ENCODE data around the gene CNTD1.
"Not testable (repeated sequence)": the region's sequence is repeated elsewhere in the genome, so short reads cannot be mapped to it uniquely, and the experiment has no call there.

CNTD1 gene, protein sequence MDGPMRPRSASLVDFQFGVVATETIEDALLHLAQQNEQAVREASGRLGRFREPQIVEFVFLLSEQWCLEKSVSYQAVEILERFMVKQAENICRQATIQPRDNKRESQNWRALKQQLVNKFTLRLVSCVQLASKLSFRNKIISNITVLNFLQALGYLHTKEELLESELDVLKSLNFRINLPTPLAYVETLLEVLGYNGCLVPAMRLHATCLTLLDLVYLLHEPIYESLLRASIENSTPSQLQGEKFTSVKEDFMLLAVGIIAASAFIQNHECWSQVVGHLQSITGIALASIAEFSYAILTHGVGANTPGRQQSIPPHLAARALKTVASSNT

GRCh38 chr17:42798383-42799380 is at the start of gene CNTD1, which contains the start of gene COA3:
TSS of gene CNTD1 (plus strand) at chr17:42798861. CDS start at chr17:42799068, 207 bp downstream.
TSS of gene COA3 (minus strand) at chr17:42798704. CDS start at chr17:42798681, 23 bp downstream.
- DNase-seq = peak; percentile 83 to 87

- DNase-seq = no peak
Measured at GRCh38 chr17:42748908-42749798, 49.5 kb upstream of the CNTD1 start.

DNA sequence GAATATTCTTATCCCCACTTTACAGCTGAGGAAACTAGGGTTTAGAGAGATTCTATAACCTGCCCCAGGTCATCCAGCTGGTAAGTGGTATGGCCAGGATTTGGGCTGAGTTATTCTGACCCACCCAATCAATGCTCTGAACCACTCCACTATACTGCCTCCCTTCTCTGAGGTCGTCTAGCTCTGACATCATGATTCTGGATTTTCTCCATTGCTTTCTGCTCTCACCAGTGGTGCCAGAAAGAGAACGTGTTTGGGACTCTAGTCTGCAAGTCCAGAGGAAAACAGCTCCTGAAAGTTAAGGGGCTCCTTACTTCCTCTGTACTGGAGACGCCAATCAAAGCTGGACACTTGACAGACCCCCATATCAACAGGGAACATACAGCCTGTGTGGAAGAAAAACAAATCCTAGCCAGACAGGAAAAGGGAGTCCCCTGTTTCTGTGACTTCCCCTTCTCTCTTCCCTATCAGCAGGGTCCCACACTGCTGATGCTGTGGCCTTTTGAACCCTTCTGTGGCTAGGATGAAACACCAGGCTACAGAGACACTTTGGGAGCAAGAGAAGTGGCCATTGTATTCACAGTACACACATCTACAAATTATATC is 47.8 kb upstream of the CNTD1 start:
- DNase-seq = peak in 1 of 2 experiments; percentile 34

GRCh38 chr17:42751628-42752027 is 47.0 kb upstream of the CNTD1 start:
- no peak for DNase-seq

DNA sequence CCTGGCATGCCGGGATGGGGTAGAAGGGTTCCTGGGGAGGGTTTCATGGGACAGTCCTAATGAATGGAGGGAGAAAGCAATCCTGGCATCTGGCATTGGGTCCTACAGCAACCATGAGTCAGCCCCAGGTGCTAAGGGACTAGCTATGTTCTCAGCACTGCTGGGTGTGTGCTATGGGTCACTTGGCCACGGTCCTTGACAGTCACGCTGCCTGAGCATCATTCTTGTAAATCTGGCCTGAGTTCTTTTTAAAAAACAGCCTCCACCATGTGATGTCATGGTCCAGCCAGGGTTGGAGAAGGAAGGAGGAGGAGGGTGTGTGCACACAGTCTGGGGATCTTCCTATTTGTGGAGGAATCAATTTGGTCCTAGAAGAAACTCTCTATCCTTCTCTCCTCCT is 43.9 kb upstream of the CNTD1 start:
- no peak for DNase-seq

DNA sequence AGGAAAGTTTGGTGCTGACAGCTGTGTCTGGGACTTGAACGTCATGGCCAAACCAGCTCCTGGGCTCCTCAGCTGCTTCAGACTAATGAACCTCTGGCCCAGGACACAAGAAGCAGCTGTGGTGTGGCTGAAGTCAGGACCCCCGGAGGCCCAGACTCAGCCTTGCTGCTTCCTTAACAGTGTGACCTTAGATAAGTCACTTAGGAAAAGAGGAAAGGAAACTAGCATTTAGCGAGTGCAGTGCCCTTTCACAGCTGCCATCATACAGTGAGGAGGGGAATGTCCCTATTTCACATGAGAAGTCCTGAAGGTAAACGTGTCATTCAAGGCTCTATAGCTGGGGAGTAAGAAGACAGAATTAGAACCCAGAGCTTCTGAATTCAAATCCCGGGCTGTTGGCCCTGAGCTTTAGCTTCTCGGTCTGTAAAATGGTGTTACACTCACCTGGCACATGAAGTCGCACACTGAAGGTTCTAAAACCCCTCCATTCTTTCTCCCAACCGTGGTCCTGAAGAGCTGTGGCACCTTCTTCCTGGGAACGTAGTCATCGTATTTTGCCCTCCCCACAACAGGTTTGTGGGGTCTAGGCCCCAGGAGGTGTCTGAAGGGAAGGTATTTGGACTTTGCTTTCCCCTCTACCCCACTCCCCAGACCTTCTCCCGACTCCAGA is 38.5 kb upstream of the CNTD1 start:
- no peak for DNase-seq

DNA sequence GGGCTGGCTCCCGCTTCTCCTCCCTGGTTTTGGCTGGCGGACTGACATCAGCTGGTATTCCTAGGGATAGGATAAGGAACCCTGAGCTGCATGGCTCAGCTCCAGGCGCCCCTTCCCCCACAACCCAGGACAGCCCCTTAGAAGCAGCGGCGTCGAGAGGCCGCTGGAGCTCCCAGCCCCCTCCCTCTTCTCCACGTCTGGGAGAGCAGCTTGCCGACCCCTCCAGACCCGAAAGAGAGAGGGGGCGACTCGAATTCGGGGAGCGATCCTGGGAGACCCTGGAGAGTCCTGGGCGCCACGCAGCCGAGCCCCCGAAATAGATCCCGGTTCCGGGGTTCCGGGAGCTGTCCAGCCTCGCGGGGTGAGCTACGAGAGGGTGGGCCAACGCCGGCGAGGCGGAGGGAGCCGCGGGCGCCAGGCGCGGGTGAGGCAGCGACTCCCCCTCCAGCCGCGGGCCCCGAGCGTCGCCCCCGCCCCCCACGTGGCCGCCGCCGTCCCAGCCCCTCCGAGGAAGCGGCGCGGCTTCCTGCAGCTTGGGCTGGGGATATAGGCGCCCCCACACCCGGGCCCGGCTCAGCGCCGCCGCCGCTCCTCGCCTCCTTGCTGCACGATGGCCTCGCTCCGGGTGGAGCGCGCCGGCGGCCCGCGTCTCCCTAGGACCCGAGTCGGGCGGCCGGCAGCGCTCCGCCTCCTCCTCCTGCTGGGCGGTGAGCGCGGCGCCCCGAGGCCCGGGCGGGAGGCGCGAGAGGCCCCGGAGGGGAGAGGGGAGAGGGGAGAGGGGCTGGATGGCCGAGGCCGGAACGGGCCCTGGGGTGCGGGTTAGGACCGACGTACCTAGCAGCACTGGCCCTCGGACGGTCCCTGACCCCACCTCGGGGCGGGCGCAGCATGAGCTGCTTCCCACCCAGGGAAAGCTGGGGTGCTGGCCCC is 37.7 kb upstream of the CNTD1 start, which contains the start of gene RAMP2:
Gene RAMP2 (plus strand): TSS at position 576 of the 930 bp plus-strand sequence. CDS start 35 bp downstream, at position 611.
- no peak for DNase-seq

DNA sequence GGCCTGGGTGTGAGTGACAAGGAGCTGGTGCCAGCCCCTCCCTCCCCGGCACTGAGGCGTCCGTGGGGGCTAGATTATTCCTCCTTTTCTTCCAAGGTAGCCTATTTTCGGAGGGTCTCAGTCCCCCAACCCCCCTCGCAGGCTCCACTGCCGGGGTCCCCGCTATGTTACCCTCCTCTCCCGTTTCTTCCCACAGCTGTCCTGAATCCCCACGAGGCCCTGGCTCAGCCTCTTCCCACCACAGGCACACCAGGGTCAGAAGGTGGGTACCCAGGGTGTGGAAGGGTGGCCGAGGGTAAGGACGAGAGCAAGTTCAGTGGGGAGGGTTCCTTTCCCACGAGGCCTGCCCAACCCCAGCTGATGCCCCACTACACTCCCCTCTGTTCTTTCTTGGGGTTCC is 37.0 kb upstream of the CNTD1 start:
- DNase-seq = no peak

GRCh38 chr17:42766124-42766523 is 32.5 kb upstream of the CNTD1 start:
- no peak for DNase-seq

GRCh38 chr17:42767512-42767911 is 31.1 kb upstream of the CNTD1 start:
- DNase-seq = peak in 1 of 2 experiments; percentile 39

GRCh38 chr17:42768006-42768405 is 30.7 kb upstream of the CNTD1 start:
- DNase-seq = not testable (repeated sequence)

- not testable (repeated sequence) for DNase-seq
Measured at GRCh38 chr17:42769964-42770363, 28.7 kb upstream of the CNTD1 start.

GRCh38 chr17:42772945-42773289 is 25.7 kb upstream of the CNTD1 start:
- no peak for DNase-seq

- DNase-seq = peak; percentile 77 to 81
Measured at GRCh38 chr17:42773290-42774035, 25.2 kb upstream of the CNTD1 start, which contains the start of gene VPS25. TSS of gene VPS25 (plus strand) at chr17:42773449. CDS start at chr17:42773476, 27 bp downstream.

GRCh38 chr17:42774066-42774745 is 24.5 kb upstream of the CNTD1 start:
- no peak for DNase-seq

- DNase-seq = peak; percentile 42 to 52
Measured at GRCh38 chr17:42775534-42776098, 23.0 kb upstream of the CNTD1 start.

DNA sequence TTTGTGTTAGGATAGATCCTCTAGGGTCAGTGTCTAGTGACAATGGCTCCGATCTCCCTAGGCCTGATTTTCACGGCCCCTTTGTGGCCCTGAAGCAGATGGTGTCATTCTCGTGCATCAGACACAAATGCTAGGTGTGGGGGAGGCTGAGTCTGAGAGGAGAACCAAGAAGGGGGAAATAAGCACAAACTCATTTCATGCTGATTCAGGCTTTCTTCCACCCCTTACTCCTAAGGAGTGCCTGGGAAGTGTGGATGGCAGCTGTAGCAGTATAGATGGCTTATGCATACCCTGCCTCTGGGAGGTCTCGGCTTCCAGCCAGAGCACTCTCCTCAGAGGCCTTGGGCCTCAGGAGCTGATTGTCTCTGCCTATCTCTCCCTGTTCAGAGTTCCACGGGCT is 20.1 kb upstream of the CNTD1 start:
- no peak for DNase-seq

- no peak for DNase-seq
Measured at GRCh38 chr17:42779304-42779935, 19.2 kb upstream of the CNTD1 start.

All from AML-193 (cell line).